GM12891 (cell line): ENCODE results near the gene ARHGEF37.

Experiments
- POLR2A ChIP-seq: IDR thresholded peaks from 2 replicates; pipeline ENCODE4 v1.6.1; 2011; ENCODE audit warnings: low read depth, low read length, control low read depth
- POLR2AphosphoS5 ChIP-seq: IDR thresholded peaks from 2 replicates; pipeline ENCODE4 v1.6.1; 2011; ENCODE audit warnings: low read depth, low read length, control low read depth

DNA sequence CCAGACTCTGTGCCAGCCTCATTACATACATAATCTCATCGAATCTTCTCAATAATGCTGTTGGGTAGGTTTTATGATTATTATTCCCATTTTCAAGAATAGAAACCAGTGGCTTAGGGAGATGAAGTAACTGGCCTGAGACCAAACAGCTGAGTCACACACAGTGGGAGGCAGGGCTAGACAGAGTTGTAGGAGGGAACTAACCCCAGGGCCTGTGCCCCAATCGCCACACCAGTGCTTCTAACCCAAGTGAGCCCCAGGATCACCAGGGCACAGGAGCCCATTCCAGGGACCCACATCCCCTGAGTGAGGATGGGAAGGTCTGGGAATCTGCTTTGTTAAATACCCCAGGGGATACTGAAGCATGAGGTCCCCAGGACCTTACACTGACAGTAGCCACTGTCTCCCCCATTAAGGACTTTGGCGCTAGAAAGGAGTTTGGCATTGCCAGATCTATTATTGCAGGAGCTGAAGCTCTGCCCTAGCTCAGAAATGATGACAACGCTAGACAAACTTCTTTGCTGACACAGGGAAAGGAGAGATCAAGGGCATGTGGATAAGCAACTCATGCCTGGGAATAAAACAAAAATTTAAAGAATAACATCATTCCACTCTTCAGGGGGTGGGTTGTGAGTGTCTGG is 85.0 kb downstream of the ARHGEF37 start:
- TF ChIP-seq POLR2A (no peak), POLR2AphosphoS5 (no peak)
